Mammary epithelial cell (primary cell): Measurements from ENCODE around the gene CUX1.

ENCODE experiments used
- EZH2 ChIP-seq: IDR thresholded peaks from 2 replicates; pipeline ENCODE4 v1.6.1; 2012; ENCODE audit warnings: low read length, inconsistent platforms, borderline replicate concordance
- TF ChIP-seq, protein P1 (sequence below), 2 donors: IDR thresholded peaks in 1 of 2; conservative IDR thresholded peaks in 1 of 2; 2 replicates each; pipeline ENCODE4 v1.5.1; 2011 to 2012; ENCODE audit warnings: inconsistent platforms in 2 of 2, low read length in 2 of 2, mild to moderate bottlenecking in 2 of 2, control low read depth in 1 of 2, low read depth in 1 of 2; ENCODE audit not compliant: insufficient read depth in 1 of 2; ENCODE audit errors: extremely low read depth in 1 of 2

DNA sequence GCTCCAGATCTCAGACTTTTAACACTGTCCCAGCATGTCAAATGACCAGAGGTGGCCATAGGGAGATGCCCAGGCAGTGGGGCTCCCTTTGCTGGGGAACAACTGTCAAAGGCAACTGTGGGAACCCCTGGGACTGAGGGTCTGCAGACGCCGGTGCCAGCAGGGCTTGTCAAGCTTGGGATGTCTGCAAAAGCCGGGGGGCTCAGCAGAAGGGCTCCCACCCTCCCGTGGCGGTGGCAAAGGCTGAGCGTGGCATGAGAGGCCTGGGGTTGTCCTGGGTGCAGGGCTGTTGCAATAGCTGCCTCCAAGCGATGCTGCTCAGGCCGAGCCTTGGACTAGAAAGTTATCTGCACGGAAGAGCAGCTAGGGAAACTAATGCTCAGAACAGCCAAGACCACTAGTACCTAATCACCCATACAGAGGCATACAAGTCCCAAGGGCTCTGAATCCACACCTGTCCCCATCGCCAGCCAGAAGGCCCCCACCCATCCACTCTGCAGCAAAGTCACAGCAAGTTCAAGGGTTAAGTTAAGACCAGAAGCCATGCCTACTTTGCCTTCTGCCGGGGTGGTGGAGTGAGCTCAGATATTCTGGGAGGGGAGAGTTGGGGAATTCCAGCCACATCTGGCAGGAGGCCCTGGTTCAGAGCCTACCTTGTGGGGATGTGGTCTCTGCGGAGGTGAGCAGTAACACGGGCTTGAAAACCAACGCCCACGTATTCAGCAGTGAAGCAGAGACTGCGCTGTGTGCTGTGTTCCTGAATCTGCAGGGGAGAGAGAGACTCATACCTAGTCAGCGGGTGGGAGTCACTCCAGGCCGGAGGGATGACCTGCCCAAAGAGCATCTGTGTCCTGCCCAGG lies 473.9 kb downstream of the CUX1 start:
- TF ChIP-seq, protein P1, sequence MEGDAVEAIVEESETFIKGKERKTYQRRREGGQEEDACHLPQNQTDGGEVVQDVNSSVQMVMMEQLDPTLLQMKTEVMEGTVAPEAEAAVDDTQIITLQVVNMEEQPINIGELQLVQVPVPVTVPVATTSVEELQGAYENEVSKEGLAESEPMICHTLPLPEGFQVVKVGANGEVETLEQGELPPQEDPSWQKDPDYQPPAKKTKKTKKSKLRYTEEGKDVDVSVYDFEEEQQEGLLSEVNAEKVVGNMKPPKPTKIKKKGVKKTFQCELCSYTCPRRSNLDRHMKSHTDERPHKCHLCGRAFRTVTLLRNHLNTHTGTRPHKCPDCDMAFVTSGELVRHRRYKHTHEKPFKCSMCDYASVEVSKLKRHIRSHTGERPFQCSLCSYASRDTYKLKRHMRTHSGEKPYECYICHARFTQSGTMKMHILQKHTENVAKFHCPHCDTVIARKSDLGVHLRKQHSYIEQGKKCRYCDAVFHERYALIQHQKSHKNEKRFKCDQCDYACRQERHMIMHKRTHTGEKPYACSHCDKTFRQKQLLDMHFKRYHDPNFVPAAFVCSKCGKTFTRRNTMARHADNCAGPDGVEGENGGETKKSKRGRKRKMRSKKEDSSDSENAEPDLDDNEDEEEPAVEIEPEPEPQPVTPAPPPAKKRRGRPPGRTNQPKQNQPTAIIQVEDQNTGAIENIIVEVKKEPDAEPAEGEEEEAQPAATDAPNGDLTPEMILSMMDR (conservative IDR thresholded peaks at IDR 0.05 in 1 of 2, IDR thresholded peaks at IDR 0.05 in 1 of 2; ENCODE audit: extremely low read depth in 1 of 2, insufficient read depth in 1 of 2, low read depth in 1 of 2, low read length in 2 of 2) = no peak
- no peak for TF ChIP-seq EZH2
